GM19023 (cell line): ENCODE measurements around the gene CSNK1G3.

Experiments used
- ATAC-seq: cut with Tn5 transposase; IDR thresholded peaks from one replicate; pipeline ENCODE4 v1.9.1; 2021; ENCODE audit warnings: mild to moderate bottlenecking, moderate library complexity; ENCODE audit not compliant: unreplicated experiment

Gene CSNK1G3

DNA sequence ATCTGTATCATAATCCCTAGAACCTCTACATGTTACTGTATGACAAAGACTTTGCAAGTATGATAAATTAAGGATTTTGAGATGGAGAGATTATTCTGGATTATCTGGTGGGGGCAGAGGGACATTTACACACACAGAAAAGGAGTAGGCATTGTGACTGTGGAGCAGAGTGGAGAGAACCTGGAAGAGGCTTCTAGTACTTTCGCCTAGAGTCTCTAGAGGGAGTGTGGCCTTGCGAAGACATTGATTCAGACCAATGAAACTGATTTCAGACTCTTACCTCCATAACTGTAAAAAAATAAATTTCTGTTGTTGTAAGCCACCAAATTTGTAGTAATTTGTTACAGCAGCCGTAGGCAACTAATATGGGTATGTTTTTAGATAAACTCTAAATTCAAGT is 45.9 kb downstream of the CSNK1G3 start:
- no peak for ATAC-seq

- no peak for ATAC-seq
Observed at GRCh38 chr5:123558762-123559433, 46.9 kb downstream of the CSNK1G3 start.

- ATAC-seq, result no peak
Observed at GRCh38 chr5:123559434-123559775, 47.4 kb downstream of the CSNK1G3 start.

DNA sequence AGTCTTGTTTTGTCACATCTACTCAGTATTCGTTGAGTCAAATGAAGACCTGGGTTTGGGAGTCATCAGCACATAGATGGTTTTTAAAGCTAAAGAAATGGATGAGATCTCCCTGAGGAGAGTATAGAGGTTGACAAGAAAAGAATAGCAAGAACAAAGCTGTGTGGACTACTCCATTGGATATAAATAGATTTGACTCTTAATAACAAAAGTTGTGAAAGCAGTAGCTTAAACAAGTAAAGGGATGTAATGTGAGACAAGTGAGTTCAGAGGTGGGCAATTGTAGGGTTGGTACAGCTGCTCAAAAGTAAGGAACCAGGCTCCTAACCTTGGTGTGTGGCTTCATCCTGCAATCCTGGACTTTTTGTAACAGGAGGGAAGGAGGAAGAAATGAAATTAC is 49.3 kb downstream of the CSNK1G3 start:
- no peak for ATAC-seq

GRCh38 chr5:123571927-123572326 is 60.0 kb downstream of the CSNK1G3 start:
- ATAC-seq, result no peak

DNA sequence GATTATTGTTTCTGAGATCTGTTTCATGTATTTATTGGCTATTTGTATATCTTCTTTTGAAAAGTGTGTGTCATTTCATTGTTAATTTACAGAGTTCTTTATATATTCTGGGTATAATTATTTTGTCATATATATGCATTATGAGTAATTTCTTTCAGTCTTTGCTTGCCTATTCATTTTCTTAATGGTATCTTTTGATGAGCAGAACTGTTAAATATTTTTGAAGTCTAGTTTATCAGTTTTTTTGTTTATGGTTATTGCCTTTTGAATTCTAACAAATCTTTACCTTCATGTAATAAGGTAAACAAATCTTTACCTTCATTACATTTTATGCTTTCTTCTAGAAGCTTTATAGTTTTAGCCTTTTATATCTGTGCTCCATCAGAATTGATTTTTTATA is 66.4 kb downstream of the CSNK1G3 start:
- ATAC-seq, result no peak

DNA sequence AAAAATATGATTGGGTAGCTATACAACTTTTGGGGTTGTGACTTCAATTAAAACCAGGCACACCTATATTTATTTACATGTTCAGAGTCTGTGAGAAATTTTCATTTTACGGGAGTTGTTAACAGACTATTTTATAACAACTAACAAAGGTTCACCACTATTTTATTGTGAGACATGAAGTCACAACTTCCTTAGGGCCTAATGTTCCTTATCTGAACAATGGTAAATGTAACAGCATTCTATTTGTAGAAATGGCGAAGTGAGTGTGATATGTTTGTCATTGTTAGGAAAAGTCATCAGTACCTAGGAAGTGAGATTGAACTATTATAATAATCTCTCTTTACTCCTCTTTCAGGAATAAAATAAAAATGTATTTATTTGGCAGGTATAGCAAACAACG is 67.4 kb downstream of the CSNK1G3 start:
- no peak for ATAC-seq

GRCh38 chr5:123582550-123583285 is 70.7 kb downstream of the CSNK1G3 start:
- no peak for ATAC-seq

GRCh38 chr5:123585871-123586270 is 73.9 kb downstream of the CSNK1G3 start:
- no peak for ATAC-seq

GRCh38 chr5:123594434-123594833 is 82.5 kb downstream of the CSNK1G3 start:
- no peak for ATAC-seq

DNA sequence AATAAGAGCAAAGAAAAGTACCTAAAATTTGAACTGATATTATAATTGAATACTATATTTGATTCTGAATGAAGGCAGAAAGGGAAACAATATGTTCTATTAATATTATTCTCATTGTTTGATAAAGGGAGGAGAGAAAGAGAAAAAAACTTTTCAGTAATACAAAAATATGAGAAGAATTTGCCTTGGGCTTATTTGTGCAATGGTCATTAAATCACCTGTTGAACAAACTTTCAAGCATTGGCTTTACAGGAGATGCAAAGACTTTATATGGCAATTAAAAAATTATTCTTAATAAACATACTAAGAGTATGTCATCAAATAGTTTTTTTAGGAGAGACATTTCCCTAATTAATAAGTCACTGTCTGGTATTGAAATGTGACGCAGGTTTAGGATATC is 85.0 kb downstream of the CSNK1G3 start:
- no peak for ATAC-seq

DNA sequence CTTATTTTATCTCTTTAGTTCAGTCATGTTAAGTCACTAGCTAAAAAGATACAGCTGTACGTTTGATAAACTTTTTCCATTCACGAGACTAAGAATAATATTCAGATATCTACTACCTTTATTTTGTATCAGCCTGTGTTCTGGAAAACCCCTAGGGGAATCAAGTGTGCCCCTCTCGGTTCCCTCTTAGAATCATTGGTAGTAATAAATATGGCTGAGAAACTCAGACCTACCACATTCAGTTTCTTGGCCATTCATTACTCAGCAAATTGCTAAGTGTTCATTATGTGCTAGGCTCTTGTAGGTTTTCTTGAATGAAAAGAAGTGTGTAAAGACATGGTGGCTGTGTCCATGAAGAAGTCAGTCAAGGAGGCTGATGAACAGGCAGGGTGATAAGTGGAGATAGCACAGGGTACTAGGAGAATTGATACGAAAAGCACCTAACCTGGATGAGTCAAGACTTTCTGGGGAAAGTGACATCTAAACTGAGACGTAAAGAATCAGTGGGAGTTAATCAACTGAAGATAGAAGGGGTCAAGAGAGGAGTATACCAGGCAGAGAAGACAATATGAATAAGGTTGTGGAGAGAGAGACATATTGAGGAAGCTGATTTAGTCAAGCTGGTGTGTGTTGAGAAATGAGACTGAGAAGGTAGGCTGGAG is 86.2 kb downstream of the CSNK1G3 start:
- peak; percentile 60 for ATAC-seq

- ATAC-seq, result no peak
Observed at GRCh38 chr5:123599171-123599570, 87.2 kb downstream of the CSNK1G3 start.

- no peak for ATAC-seq
Observed at GRCh38 chr5:123601610-123602009, 89.6 kb downstream of the CSNK1G3 start.

DNA sequence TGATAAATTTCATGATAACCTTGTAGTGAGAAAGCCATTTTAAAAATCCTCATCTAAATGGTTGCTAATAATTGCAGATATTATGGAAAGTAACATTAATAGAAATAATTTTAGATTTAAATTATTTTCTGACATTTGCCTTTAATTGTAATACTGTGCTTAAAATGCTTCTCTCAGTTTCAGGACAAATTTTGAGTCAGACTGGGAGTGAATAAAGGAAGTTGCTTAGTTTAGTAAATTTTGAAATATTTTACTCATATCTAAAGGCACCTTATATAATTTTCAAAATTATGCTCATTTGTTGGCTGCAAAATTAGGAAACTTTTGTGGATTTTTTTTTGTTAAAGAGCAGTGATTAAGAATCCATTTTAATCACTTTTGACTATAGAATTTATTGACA is 93.8 kb downstream of the CSNK1G3 start:
- ATAC-seq, result peak; percentile 63

DNA sequence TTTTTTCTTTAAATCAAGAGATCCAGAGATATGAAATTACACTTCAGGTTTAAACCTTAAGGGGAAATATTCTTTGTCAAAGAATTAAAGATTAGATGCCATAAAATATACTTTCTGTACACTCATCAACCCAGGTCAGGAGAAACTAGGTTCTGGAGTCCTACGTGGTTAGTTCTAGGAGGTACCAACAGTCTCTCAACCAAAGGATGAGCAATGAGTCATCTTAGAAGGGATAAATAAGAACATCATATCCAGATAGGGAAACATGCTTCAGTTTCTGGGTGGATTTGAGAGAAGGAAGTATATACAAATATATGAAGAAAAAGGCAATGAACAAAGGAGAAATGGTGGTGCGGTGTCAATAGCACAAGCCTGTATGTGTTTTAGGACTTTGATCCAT is 98.2 kb downstream of the CSNK1G3 start:
- no peak for ATAC-seq

DNA sequence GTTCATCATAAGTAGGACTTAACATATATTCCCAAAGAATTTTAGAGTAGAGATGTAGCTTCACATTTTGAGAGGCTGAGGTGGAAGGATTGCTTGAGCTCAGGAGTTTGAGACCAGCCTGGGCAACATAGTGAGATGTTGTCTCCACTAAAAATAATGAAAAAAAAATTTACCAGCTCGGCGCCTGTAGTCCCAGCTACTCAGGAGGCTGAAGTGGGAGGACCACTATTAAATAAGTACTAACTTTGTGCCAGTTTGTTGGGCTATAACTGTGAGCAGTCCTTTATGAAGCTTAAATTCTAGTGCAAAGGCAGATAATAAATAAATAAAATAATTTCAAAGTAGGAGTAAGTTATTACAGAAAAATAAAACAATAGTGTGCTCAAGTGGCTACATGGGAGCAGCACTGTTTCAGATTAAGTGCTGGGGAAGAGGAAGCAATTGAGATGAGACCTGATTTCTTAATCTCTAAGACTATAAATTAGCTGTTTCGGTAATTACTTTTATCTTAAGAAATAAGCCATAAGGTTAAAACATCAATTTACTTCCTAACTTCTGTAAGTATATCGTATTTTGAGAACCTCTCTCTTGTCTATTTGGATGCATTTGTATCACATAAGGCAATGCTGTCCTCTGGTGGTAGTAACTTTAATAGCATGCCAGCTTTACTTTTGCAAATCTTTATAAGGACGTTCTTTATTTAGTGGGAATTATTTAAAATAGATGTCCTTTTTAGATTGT is 98.9 kb downstream of the CSNK1G3 start:
- ATAC-seq, result no peak

DNA sequence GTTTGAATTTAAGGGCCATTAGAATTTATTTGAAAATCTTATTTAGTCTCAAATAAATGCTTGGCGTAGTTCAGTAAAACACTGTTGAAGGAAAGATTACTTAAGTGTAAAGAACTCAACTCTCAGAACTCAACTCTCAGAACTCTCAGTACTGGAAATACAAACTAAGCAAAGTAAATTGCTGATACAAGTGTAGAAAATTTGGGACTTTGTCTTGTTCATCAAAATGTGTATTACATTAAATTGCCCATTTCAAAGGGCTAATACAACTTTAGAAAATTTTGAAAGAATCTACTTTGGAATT is 99.4 kb downstream of the CSNK1G3 start:
- no peak for ATAC-seq

DNA sequence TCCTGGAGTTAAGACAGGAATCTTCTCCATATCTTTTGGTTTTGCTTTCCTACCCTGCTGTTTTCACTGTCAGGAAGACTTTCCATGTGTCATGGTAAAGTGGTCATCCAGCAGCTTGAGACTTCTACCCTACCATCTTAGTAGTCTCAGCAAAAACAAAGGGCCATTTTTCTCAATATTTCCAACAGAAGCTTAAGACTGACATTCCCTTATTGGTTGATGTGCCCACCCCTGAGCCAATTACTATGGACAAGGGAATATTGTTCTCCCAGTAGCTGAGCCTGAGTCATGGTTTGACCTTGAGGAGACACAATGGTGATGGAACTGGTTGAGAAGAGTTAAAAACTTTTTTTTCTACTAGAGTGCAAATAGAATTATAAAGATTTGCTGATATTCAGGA is 105.6 kb downstream of the CSNK1G3 start:
- no peak for ATAC-seq

DNA sequence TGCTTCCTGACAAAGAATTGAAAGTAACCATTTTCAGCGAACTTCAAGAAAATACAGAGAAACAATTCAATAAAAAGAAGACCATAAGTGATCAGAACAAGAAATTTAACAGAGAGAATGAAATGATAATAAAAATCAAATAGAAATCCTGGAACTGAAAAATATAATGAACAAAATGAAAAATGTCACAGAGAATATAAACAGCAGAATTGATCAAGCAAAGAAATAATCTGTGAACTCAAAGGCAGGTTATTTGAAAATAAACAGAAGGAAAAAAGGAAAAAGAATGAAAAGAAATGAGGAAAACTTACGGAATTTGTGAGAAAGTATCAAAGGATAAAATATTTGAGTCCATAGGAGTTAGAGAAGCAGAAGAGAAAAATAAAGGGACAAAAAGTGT is 114.1 kb downstream of the CSNK1G3 start:
- ATAC-seq, result no peak

- ATAC-seq, result no peak
Observed at GRCh38 chr5:123628860-123629544, 117.0 kb downstream of the CSNK1G3 start.
